GM12878 (cell line): ENCODE results near the gene LIMS1. TPM values are rescaled to one million over a fixed set of nuclear protein-coding genes. Genes with fewer than 3 reads are reported as not detected.

Source experiments
- ATF7 ChIP-seq: fragments of 450-650 bp; IDR thresholded peaks from 2 replicates; pipeline ENCODE4 v1.6.1; 2016; ENCODE audit warnings: low read depth, mild to moderate bottlenecking
- BCL3 ChIP-seq: IDR thresholded peaks from 2 replicates; pipeline ENCODE4 v1.6.1; 2011; ENCODE audit warnings: borderline replicate concordance, low read depth, mild to moderate bottlenecking, moderate library complexity, low read length; ENCODE audit not compliant: insufficient read depth, poor library complexity, severe bottlenecking
- BHLHE40 ChIP-seq, 2 experiments: fragments of 450-650 bp in 1 of 2; IDR thresholded peaks; 2 replicates each; pipeline ENCODE4 v1.6.1; 2011 to 2017; ENCODE audit warnings: low read depth in 2 of 2, borderline replicate concordance in 1 of 2, improper control_type of control experiment in 1 of 2, low read length in 1 of 2, mild to moderate bottlenecking in 1 of 2
- CREM ChIP-seq: IDR thresholded peaks from 2 replicates; pipeline ENCODE4 v1.6.1; 2014; ENCODE audit warnings: antibody characterized with exemption, low read depth
- CTCF ChIP-seq, 3 experiments: IDR thresholded peaks in 2 of 3; conservative IDR thresholded peaks in 1 of 3; 2 replicates each; pipeline ENCODE4 v1.5.1; 2011; ENCODE audit warnings: low read depth in 3 of 3, low read length in 3 of 3, mild to moderate bottlenecking in 3 of 3, control low read depth in 2 of 3, moderate library complexity in 2 of 3, inconsistent platforms in 1 of 3, mixed read lengths in 1 of 3; ENCODE audit not compliant: control insufficient read depth in 2 of 3, insufficient read depth in 1 of 3; ENCODE audit errors: extremely low read depth in 1 of 3
- CUX1 ChIP-seq: IDR thresholded peaks from 2 replicates; pipeline ENCODE4 v1.6.1; 2012; ENCODE audit warnings: improper control_type of control experiment, low read depth, low read length; ENCODE audit not compliant: insufficient replicate concordance
- DPF2 ChIP-seq: fragments of 450-650 bp; IDR thresholded peaks from 2 replicates; pipeline ENCODE4 v1.6.1; 2017; ENCODE audit warnings: mild to moderate bottlenecking
- ESRRA ChIP-seq: IDR thresholded peaks from 2 replicates; pipeline ENCODE4 v1.6.1; 2012; ENCODE audit warnings: mild to moderate bottlenecking, low read length, improper control_type of control experiment
- GATAD2B ChIP-seq: fragments of 450-650 bp; conservative IDR thresholded peaks from 2 replicates; pipeline ENCODE4 v1.6.1; 2017; ENCODE audit warnings: low read depth, mild to moderate bottlenecking, moderate library complexity
- IKZF2 ChIP-seq, 2 experiments: fragments of 450-650 bp; IDR thresholded peaks; 2 replicates each; pipeline ENCODE4 v1.6.1; 2017; ENCODE audit warnings: mild to moderate bottlenecking in 2 of 2, moderate library complexity in 2 of 2
- MLLT1 ChIP-seq: fragments of 450-650 bp; IDR thresholded peaks from 2 replicates; pipeline ENCODE4 v1.6.1; 2016; ENCODE audit warnings: mild to moderate bottlenecking
- NR2C1 ChIP-seq: fragments of 450-650 bp; IDR thresholded peaks from 2 replicates; pipeline ENCODE4 v1.6.1; 2017; ENCODE audit warnings: antibody characterized with exemption, mild to moderate bottlenecking, moderate library complexity
- PKNOX1 ChIP-seq: fragments of 450-650 bp; IDR thresholded peaks from 2 replicates; pipeline ENCODE4 v1.6.1; 2016; ENCODE audit warnings: mild to moderate bottlenecking
- SIX5 ChIP-seq: IDR thresholded peaks from 2 replicates; pipeline ENCODE4 v1.6.1; 2011; ENCODE audit warnings: mild to moderate bottlenecking, low read depth, low read length, moderate library complexity; ENCODE audit not compliant: severe bottlenecking
- SP1 ChIP-seq: IDR thresholded peaks from one replicate; pipeline ENCODE4 v1.6.1; 2011; ENCODE audit warnings: low read depth, low read length
- STAT3 ChIP-seq: IDR thresholded peaks from 2 replicates; pipeline ENCODE4 v1.6.1; 2011; ENCODE audit warnings: low read depth, low read length, improper control_type of control experiment
- WRNIP1 ChIP-seq: IDR thresholded peaks from 2 replicates; pipeline ENCODE4 v1.6.1; 2011; ENCODE audit warnings: low read depth, low read length, improper control_type of control experiment, borderline replicate concordance
- ZNF622 ChIP-seq: fragments of 450-650 bp; IDR thresholded peaks from 2 replicates; pipeline ENCODE4 v1.6.1; 2017; ENCODE audit warnings: mild to moderate bottlenecking, inconsistent platforms
- ZZZ3 ChIP-seq: IDR thresholded peaks from 2 replicates; pipeline ENCODE4 v1.6.1; 2011; ENCODE audit warnings: low read depth; ENCODE audit not compliant: control insufficient read depth, insufficient read length
- polyA plus RNA-seq, 11 experiments: library from polyadenylated mRNA; depleted of rRNA in 4 of 11; unstranded in 6 of 11; stranded (reverse) in 5 of 11; fragments of >200 nt; fragmentation: Nextera tagmentation in 4 of 11; fragmentation: Illumina TruSeq in 1 of 11; extraction: Ambion mirVana in 4 of 11; extraction: Trizol in 1 of 11; gene quantifications; 1 replicate in 1 of 11; 2 replicates in 10 of 11; pipeline versions ENCODE4 v1.2.1 to v1.2.3, GENCODE V29; 2011 to 2016; ENCODE audit warnings: inconsistent platforms in 2 of 11, missing spikeins in 2 of 11, low read depth in 1 of 11
- total RNA-seq, 4 experiments: library from RNA; depleted of rRNA in 3 of 4; stranded (reverse); fragments of >200 nt in 3 of 4; fragmentation: Illumina TruSeq in 1 of 4; extraction: Trizol in 1 of 4; gene quantifications; 2 replicates each; pipeline versions ENCODE4 v1.2.1 to v1.2.3, GENCODE V29; 2013 to 2021

LIMS1 gene
- total and polyA plus RNA-seq, 10 of the 15 experiments (the other 5 are each of a cell fraction or from before 2014, with no cell fraction given): 15.7 to 98.1 (median 43.9) TPM

GRCh38 chr2:108621087-108621559 lies 86.9 kb downstream of the LIMS1 start (continued):
- TF ChIP-seq ATF7: peak; percentile 17; the same call in 1 of the 2 replicates
- TF ChIP-seq STAT3: no peak
- no peak for TF ChIP-seq ESRRA
- no peak for TF ChIP-seq GATAD2B
- no peak for TF ChIP-seq ZNF622
- peak; percentile 24; the same call in 1 of the 2 replicates for TF ChIP-seq PKNOX1
- peak; percentile 14 for TF ChIP-seq SP1
- peak in 1 of 2 experiments; percentile 47; a peak in 1 of 4 replicates for TF ChIP-seq IKZF2 (IDR thresholded peaks at IDR 0.05)
- TF ChIP-seq BCL3: no peak
- no peak for TF ChIP-seq CTCF (IDR thresholded peaks at IDR 0.05 in 2 of 3, conservative IDR thresholded peaks at IDR 0.05 in 1 of 3; ENCODE audit: control insufficient read depth in 2 of 3, extremely low read depth in 1 of 3, insufficient read depth in 1 of 3, low read depth in 3 of 3, low read length in 3 of 3)
- no peak for TF ChIP-seq WRNIP1
- TF ChIP-seq CUX1: peak; percentile 24
- TF ChIP-seq DPF2: peak; percentile 27; the same call in 1 of the 2 replicates
- TF ChIP-seq CREM: peak; percentile 18; the same call in 1 of the 2 replicates
- peak; percentile 69 for TF ChIP-seq MLLT1
- TF ChIP-seq SIX5: no peak
- peak; percentile 42 to 64; a peak in 2 of 4 replicates for TF ChIP-seq BHLHE40 (IDR thresholded peaks at IDR 0.05; ENCODE audit: borderline replicate concordance in 1 of 2, low read depth in 2 of 2, low read length in 1 of 2)
- no peak for TF ChIP-seq NR2C1
- no peak for TF ChIP-seq ZZZ3
